PC-9 (cell line): Measurements from ENCODE around the gene FHIP2A. TPM values are rescaled to one million over a fixed set of nuclear protein-coding genes. Genes with fewer than 3 reads are reported as not detected.
"Not testable (repeated sequence)": the region's sequence is repeated elsewhere in the genome, so short reads cannot be mapped to it uniquely, and the experiment has no call there.

Experiments used
- BruUV-seq: library from RNA; stranded (reverse); fragments of 400-500 nt; replicated peaks from 2 replicates; lab custom pipeline; 2021; lab: Mats Ljungman, UMichigan
- CTCF ChIA-PET: fragments of 300-600 bp; sonication (Branson Sonifier 250); formaldehyde crosslinking; loops from one replicate; lab custom pipeline; 2022; ENCODE audit warnings: antibody characterized with exemption; lab: Charles Lee
- POLR2A ChIA-PET: fragments of 300-600 bp; sonication (Branson Sonifier 250); formaldehyde crosslinking; loops from one replicate; lab custom pipeline; 2022; ENCODE audit warnings: antibody characterized with exemption; ENCODE audit not compliant: unreplicated experiment; lab: Charles Lee
- DNase-seq, 2 experiments: peaks; one replicate each; pipeline versions ENCODE4 v3.0.0 to v3.0.0-alpha.2; 2015 to 2022; ENCODE audit warnings: mixed read lengths in 1 of 2
- H2AFZ ChIP-seq: fragments of 200-600 bp; sonication (generic); 2 replicates; pipeline ENCODE4 v1.8.1; 2017; ENCODE audit warnings: antibody characterized with exemption
- H3F3A ChIP-seq: fragments of 200-600 bp; sonication (generic); 2 replicates; pipeline ENCODE4 v1.8.1; 2017; ENCODE audit warnings: antibody characterized with exemption, mild to moderate bottlenecking, low read depth; ENCODE audit not compliant: insufficient read depth
- H3K27ac ChIP-seq: fragments of 200-600 bp; sonication (generic); 2 replicates; pipeline ENCODE4 v1.6.1; 2016; ENCODE audit warnings: mixed run types
- H3K27me3 ChIP-seq: fragments of 200-600 bp; sonication (generic); 2 replicates; pipeline ENCODE4 v1.6.1; 2016; ENCODE audit warnings: low read depth, mixed run types; ENCODE audit not compliant: insufficient read depth
- H3K36me3 ChIP-seq: fragments of 200-600 bp; sonication (generic); 2 replicates; pipeline ENCODE4 v1.6.1; 2016; ENCODE audit warnings: low read depth, mixed run types
- H3K4me1 ChIP-seq: fragments of 200-600 bp; sonication (generic); replicated peaks from 2 replicates; pipeline ENCODE4 v1.6.1; 2016; ENCODE audit warnings: mixed run types; ENCODE audit not compliant: insufficient read depth
- H3K4me2 ChIP-seq: fragments of 200-600 bp; sonication (generic); 2 replicates; pipeline ENCODE4 v1.6.1; 2017; ENCODE audit warnings: mixed run types
- H3K4me3 ChIP-seq: fragments of 200-600 bp; sonication (generic); 2 replicates; pipeline ENCODE4 v1.6.1; 2016; ENCODE audit warnings: mixed run types
- H3K79me2 ChIP-seq: fragments of 200-600 bp; sonication (generic); 2 replicates; pipeline ENCODE4 v1.6.1; 2017; ENCODE audit warnings: low read depth, mixed run types
- H3K9me2 ChIP-seq: fragments of 200-600 bp; sonication (generic); 2 replicates; pipeline ENCODE4 v1.8.1; 2017; ENCODE audit warnings: mild to moderate bottlenecking; ENCODE audit not compliant: insufficient read depth
- H3K9me3 ChIP-seq: fragments of 200-600 bp; sonication (generic); 2 replicates; pipeline ENCODE4 v1.8.1; 2016; ENCODE audit warnings: low read depth; ENCODE audit not compliant: insufficient read depth
- H4K20me1 ChIP-seq: fragments of 200-600 bp; sonication (generic); 2 replicates; pipeline ENCODE4 v1.8.1; 2017; ENCODE audit not compliant: insufficient read depth
- EZH2 ChIP-seq: fragments of 200-600 bp; sonication (generic); IDR thresholded peaks from 2 replicates; pipeline ENCODE4 v1.8.0; 2017; ENCODE audit warnings: antibody characterized with exemption, low read depth
- intact Hi-C: fragments of 100-400 bp; cut with micrococcal nuclease; formaldehyde crosslinking; loops from one replicate; pipeline ENCODE4 v1.10.0; 2022; ENCODE audit not compliant: unreplicated experiment
- total RNA-seq: library from RNA; stranded (reverse); gene quantifications from 2 replicates; pipeline ENCODE4 v1.2.3, GENCODE V29; 2021
- TF ChIP-seq, protein P1 (sequence below): fragments of 200-600 bp; sonication (generic); conservative IDR thresholded peaks from 2 replicates; pipeline ENCODE4 v1.6.1; 2017; ENCODE audit warnings: mixed run types, antibody characterized with exemption, mild to moderate bottlenecking, moderate library complexity

Gene FHIP2A
- total RNA-seq, 1 experiment from 2014 or later = 18.3 TPM

DNA sequence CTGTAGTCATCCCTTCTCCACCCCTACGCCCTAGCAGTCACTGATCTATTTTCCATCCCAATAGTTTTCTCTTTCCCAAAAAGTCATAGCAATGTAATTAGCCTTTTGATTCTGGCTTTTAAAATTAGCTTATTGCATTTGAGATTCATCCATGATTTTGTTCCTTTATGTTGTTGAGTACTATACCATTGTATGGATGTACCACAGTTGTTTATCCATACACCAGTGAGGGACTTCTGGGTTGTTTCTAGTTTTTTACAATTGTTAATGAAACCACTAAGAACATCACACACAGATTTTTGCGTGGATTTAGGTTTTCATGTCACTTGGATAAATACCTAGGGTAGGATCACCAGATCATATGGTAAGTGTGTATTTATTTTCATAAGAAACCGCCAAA is 16.1 kb downstream of the FHIP2A start:
- TF ChIP-seq, protein P1, sequence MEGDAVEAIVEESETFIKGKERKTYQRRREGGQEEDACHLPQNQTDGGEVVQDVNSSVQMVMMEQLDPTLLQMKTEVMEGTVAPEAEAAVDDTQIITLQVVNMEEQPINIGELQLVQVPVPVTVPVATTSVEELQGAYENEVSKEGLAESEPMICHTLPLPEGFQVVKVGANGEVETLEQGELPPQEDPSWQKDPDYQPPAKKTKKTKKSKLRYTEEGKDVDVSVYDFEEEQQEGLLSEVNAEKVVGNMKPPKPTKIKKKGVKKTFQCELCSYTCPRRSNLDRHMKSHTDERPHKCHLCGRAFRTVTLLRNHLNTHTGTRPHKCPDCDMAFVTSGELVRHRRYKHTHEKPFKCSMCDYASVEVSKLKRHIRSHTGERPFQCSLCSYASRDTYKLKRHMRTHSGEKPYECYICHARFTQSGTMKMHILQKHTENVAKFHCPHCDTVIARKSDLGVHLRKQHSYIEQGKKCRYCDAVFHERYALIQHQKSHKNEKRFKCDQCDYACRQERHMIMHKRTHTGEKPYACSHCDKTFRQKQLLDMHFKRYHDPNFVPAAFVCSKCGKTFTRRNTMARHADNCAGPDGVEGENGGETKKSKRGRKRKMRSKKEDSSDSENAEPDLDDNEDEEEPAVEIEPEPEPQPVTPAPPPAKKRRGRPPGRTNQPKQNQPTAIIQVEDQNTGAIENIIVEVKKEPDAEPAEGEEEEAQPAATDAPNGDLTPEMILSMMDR = no peak
- TF ChIP-seq EZH2 = no peak
- CTCF ChIA-PET = no interaction called here

DNA sequence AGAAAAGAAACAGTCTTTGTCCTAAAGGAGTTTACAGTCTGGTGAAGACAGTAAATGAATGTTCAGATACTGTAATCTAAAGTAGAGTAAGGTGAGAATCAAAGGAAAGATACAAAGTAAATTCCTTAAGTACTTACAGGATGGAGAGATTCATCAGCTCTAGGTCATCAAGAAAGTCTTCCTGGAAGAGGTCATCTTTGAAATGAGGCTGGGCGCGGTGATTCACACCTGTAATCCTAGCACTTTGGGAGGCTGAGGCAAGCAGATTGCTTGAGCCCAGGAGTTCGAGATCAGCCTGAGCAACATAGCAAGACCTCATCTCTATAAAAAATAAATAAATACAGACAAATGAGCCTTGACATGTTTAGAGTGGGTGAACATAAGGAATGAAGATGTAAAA is 18.3 kb downstream of the FHIP2A start:
- Histone ChIP-seq H3K4me2 (no peak overlapping the region), H3F3A (no peaks in the 10 kb centered on the region), H3K9me2 (no peaks in the 10 kb centered on the region), H3K79me2 (no peaks in the 10 kb centered on the region), H3K27ac (no peak overlapping the region), H3K4me3 (no peak overlapping the region), H3K4me1 (no peaks in the 10 kb centered on the region), H3K36me3 (no peaks in the 10 kb centered on the region; the same call in 1 of the 2 replicates), H4K20me1 (no peaks in the 10 kb centered on the region), H3K27me3 (no peaks in the 10 kb centered on the region), H2AFZ (no peak overlapping the region), H3K9me3 (no peaks in the 10 kb centered on the region)
- POLR2A ChIA-PET = no interaction called here
- no TSS peak for BruUV-seq
- CTCF ChIA-PET = no interaction called here
- intact Hi-C loops = no loop called here
- no peak for DNase-seq
- no peak for TF ChIP-seq EZH2

More for the DNA sequence above, 16.1 kb downstream of the FHIP2A start:
- intact Hi-C loops = no loop called here
- no peak overlapping the region for H3K4me2 ChIP-seq
- no TSS peak for BruUV-seq
- no peaks in the 10 kb centered on the region for H3K27me3 ChIP-seq
- no peak overlapping the region for H3K4me3 ChIP-seq
- no peaks in the 10 kb centered on the region for H3K79me2 ChIP-seq
- no peak for DNase-seq
- H3K9me3 ChIP-seq = no peaks in the 10 kb centered on the region
- POLR2A ChIA-PET = no interaction called here
- no peak overlapping the region for H2AFZ ChIP-seq
- no peaks in the 10 kb centered on the region for H3K9me2 ChIP-seq
- H4K20me1 ChIP-seq = no peaks in the 10 kb centered on the region
- peaks cover 8% of the 10 kb centered on the region; the same call in 1 of the 2 replicates for H3K36me3 ChIP-seq
- H3K27ac ChIP-seq = no peak overlapping the region
- no peaks in the 10 kb centered on the region for H3F3A ChIP-seq
- no peaks in the 10 kb centered on the region for H3K4me1 ChIP-seq

DNA sequence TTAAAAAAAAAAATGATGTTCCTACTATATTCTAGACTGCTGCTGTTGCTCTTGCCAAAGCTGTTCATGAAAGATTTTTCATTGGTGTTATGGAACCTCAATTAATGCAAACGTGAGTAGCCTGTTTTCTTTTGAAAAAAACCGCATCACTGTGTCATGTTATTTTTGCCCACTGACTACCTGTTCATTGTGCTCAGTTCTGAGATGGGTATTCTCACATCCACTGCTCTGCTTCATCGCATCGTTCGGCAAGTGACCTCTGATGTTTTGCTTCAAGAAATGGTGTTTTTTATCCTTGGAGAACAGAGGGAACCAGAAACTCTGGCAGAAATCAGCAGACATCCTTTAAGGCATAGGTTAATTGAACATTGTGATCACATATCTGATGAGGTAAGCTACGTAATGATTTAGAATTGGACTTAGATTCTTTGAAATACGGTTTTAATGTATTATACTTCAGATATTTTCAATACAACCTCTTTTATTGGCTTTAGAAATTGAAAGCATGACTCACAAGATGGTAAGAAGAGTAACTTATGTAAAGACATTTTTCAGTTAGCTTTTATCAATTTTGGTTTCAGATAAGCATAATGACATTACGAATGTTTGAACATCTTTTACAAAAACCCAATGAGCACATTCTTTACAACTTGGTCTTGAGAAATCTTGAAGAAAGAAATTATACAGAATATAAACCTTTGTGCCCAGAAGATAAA is 24.6 kb downstream of the FHIP2A start:
- Histone ChIP-seq H3K79me2 (no peaks in the 10 kb centered on the region), H3K4me1 (no peaks in the 10 kb centered on the region), H2AFZ (no peak overlapping the region), H3K36me3 (peaks cover 20% of the 10 kb centered on the region), H4K20me1 (no peaks in the 10 kb centered on the region), H3K4me2 (no peak overlapping the region), H3K9me3 (no peaks in the 10 kb centered on the region), H3F3A (no peaks in the 10 kb centered on the region), H3K9me2 (no peaks in the 10 kb centered on the region), H3K4me3 (no peak overlapping the region), H3K27me3 (no peaks in the 10 kb centered on the region), H3K27ac (no peak overlapping the region)
- POLR2A ChIA-PET = no interaction called here
- intact Hi-C loops = no loop called here
- no TSS peak for BruUV-seq
- TF ChIP-seq, protein P1 = no peak
- no peak for TF ChIP-seq EZH2
- CTCF ChIA-PET = no interaction called here
- DNase-seq = no peak

DNA sequence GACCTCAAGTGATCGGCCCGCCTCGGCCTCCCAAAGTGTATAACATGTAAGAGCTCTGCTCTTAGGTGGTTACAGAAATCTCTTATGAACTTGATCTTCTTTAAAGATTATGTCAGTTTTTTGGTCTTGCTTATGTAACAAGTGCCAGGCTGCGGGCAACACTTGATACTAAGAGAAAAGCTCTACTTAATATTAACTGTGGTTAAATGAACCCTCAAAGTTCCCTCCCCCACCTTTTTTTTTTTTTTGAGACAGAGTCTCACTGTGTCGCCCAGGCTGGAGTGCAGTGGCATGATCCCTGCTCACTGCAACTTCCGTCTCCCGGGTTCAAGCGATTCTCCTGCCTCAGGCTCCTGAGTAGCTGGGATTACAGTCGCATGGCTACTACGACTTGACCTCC is 25.9 kb downstream of the FHIP2A start:
- intact Hi-C loops, H3F3A ChIP-seq, H3K4me2 ChIP-seq, H3K9me2 ChIP-seq, CTCF ChIA-PET, H4K20me1 ChIP-seq, H3K9me3 ChIP-seq, H3K4me3 ChIP-seq, H3K27ac ChIP-seq, H3K27me3 ChIP-seq, H3K4me1 ChIP-seq, H2AFZ ChIP-seq, BruUV-seq, H3K79me2 ChIP-seq, DNase-seq: not testable (repeated sequence)
- H3K36me3 ChIP-seq = peaks cover 20% of the 10 kb centered on the region
- POLR2A ChIA-PET = interaction anchor here (0.7 kb wide), 1 partner anchor 8 kb away, joined by 5 read pairs; no protein-coding TSS in a partner anchor
